ENCODE data around the gene HOXB8.

The HOXB8 gene

DNA sequence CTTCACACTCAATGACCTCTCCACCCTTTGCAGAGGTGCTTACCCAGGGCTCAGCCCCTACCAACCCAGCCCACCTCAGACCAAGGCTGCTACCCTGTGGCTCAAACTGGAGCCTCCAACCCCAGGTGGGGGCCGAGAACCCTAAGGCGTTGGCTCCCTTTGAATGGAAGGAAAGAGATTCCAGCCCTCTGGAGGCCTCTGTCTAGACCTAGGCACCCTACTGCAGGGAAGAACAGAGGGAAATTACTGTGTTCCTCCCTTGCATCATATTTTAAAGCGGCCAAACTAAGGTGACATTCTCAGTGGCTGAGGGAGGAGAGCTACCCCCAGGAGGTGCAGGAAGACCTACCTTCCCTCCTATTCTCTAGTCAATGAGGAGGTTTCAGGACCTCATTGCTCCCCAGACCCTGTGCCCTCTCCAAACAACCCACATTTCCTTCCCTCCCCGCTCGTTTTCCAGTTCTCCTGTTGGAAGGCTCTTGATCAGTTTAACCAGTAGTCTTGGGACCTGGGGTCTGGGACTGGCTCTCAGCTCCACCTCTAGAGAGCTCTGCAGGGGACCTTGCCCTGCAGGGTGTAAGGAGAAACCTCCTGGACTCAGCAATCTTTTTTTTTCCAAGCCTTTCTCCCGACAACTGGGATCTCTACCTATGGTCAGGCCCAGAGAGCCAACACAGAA lies 5.5 kb upstream of the HOXB8 start:
- Histone ChIP-seq H3K4me3 (ENCODE audit: severe bottlenecking) (no peak overlapping the region), H3K4me1 (ENCODE audit: insufficient read depth, poor library complexity, severe bottlenecking) (peaks cover 4% of the 10 kb centered on the region), H3K36me3 (ENCODE audit: low read depth) (no peaks in the 10 kb centered on the region), H3K27me3 (ENCODE audit: insufficient read depth, poor library complexity, severe bottlenecking) (peaks cover 78% of the 10 kb centered on the region), H3K9me3 (ENCODE audit: severe bottlenecking) (no peaks in the 10 kb centered on the region), H3K27ac (ENCODE audit: poor library complexity, severe bottlenecking) (no peak overlapping the region)
- ATAC-seq (ENCODE audit: low read depth) (no peak), DNase-seq (ENCODE audit: low spot score) (no peak)
- TF ChIP-seq, protein P1, sequence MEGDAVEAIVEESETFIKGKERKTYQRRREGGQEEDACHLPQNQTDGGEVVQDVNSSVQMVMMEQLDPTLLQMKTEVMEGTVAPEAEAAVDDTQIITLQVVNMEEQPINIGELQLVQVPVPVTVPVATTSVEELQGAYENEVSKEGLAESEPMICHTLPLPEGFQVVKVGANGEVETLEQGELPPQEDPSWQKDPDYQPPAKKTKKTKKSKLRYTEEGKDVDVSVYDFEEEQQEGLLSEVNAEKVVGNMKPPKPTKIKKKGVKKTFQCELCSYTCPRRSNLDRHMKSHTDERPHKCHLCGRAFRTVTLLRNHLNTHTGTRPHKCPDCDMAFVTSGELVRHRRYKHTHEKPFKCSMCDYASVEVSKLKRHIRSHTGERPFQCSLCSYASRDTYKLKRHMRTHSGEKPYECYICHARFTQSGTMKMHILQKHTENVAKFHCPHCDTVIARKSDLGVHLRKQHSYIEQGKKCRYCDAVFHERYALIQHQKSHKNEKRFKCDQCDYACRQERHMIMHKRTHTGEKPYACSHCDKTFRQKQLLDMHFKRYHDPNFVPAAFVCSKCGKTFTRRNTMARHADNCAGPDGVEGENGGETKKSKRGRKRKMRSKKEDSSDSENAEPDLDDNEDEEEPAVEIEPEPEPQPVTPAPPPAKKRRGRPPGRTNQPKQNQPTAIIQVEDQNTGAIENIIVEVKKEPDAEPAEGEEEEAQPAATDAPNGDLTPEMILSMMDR (IDR thresholded peaks at IDR 0.05; ENCODE audit: poor library complexity, severe bottlenecking) = no peak

DNA sequence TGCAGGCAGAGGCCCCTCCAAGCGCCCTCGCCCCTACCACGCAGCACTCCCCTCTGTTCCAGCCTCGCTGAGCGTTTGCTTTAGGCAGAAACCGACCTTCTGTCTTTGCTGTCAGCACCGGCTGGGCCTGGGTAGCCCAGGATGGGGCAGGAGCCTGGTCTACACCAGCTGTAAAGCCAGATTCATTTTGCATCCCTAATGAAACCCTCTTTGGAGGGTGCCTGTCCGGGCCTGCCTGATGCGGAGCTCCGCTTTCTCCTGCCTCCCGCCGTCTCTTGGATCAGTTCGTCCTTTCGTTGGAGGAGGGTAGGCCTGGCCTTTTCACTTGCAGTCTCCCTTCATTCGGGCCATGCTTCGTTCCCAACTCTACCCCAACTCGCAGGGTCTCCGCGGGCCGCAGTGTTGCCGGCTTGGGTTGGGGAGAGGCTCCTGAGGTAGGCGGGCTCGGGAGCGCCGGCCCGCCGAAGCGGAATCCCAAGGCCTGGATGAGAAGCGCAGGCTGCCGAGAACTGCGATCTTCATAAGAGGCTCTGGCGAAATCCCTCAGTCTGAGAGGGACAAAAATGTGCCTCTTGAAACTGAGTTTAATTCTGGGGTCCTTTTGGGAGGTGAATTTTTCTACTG lies 4.8 kb upstream of the HOXB8 start:
- H3K9me3 ChIP-seq (ENCODE audit: severe bottlenecking) = no peaks in the 10 kb centered on the region
- TF ChIP-seq, protein P1 (IDR thresholded peaks at IDR 0.05; ENCODE audit: poor library complexity, severe bottlenecking) = no peak
- peaks cover 4% of the 10 kb centered on the region for H3K4me1 ChIP-seq (ENCODE audit: insufficient read depth, poor library complexity, severe bottlenecking)
- H3K27me3 ChIP-seq (ENCODE audit: insufficient read depth, poor library complexity, severe bottlenecking) = peaks cover 80% of the 10 kb centered on the region
- DNase-seq (ENCODE audit: low spot score) (no peak), ATAC-seq (ENCODE audit: low read depth) (no peak)
- no peak overlapping the region for H3K4me3 ChIP-seq (ENCODE audit: severe bottlenecking)
- H3K36me3 ChIP-seq (ENCODE audit: low read depth) = no peaks in the 10 kb centered on the region
- H3K27ac ChIP-seq (ENCODE audit: poor library complexity, severe bottlenecking) = no peak overlapping the region

DNA sequence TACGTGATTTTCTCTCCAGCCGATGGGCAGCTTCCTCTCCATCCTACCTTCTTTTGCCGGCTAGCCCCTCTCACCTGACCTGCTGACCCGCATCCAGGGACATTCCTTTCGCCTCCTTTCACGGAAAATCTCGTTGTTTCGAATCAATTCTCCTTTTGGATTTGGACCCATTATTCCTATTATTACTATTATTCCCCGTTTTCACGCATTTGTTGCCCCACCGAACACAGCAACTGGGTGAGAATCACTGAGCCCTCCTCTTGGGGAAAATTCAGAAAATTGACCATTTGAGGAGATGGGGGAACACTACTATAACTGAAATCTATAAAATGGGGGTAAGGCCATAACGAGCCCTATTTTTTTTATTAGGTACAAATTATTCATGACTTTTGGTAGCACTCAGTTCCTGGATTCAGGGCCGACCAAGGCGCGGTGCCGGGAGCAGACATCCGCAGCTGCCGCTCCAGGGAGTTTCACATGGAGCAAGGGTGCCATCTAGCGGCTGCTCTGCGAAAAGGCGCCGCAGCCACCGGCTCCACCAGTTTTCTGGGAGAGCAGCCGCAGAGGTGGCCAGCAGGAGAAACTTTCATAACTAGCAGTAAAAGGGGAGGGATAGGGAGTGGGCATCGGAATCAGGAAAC lies 3.3 kb upstream of the HOXB8 start:
- no peaks in the 10 kb centered on the region for H3K9me3 ChIP-seq (ENCODE audit: severe bottlenecking)
- peaks cover 79% of the 10 kb centered on the region for H3K27me3 ChIP-seq (ENCODE audit: insufficient read depth, poor library complexity, severe bottlenecking)
- H3K36me3 ChIP-seq (ENCODE audit: low read depth) = no peaks in the 10 kb centered on the region
- H3K27ac ChIP-seq (ENCODE audit: poor library complexity, severe bottlenecking) = no peak overlapping the region
- TF ChIP-seq, protein P1 (IDR thresholded peaks at IDR 0.05; ENCODE audit: poor library complexity, severe bottlenecking) = peak; percentile 95
- ATAC-seq (ENCODE audit: low read depth) = peak; percentile 73
- H3K4me3 ChIP-seq (ENCODE audit: severe bottlenecking) = peak overlapping the region; percentile 15
- DNase-seq (ENCODE audit: low spot score) = no peak
- peaks cover 4% of the 10 kb centered on the region for H3K4me1 ChIP-seq (ENCODE audit: insufficient read depth, poor library complexity, severe bottlenecking)

DNA sequence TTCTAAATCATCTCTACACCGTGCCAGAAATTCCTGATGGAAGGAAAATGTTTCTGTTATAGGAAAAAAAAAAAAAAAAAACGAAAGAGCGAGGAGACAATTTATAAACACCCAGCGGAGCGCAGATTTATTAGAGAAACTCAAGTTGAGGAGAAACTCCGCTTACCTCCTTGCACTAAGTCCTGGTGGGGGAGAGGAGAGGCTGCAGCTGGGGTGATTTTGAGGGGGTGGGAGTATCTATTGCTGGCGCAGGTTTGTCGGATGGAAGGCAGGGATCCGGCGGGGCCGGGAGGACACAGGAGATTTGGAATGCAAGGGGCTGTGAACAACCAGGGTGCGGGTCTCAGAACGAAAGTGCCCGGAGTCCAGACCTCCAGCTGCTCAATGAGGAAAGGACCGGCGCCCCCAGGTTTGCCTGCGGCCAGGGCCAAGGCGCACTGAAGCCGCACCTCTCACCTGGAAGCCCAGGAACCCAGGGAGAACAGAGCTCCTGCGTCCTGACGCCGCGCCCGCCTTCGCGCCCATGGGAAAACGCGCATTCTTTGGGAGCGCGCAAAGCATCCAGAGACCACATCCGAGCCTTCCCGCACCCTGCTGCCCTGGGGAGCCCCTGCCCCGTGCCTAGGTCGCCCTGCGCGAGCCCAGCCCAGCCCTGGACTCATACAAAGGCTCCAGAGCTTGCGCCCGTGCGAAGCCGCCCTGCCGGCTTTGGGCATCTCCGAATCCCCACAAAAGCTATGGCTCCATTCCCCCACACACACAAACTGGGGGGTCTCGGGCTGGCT lies 2.6 kb upstream of the HOXB8 start:
- H3K36me3 ChIP-seq (ENCODE audit: low read depth) = no peaks in the 10 kb centered on the region
- H3K4me3 ChIP-seq (ENCODE audit: severe bottlenecking) = no peak overlapping the region
- peak; percentile 50 for DNase-seq (ENCODE audit: low spot score)
- no peak for ATAC-seq (ENCODE audit: low read depth)
- H3K9me3 ChIP-seq (ENCODE audit: severe bottlenecking) = no peaks in the 10 kb centered on the region
- TF ChIP-seq, protein P1 (IDR thresholded peaks at IDR 0.05; ENCODE audit: poor library complexity, severe bottlenecking) = no peak
- H3K4me1 ChIP-seq (ENCODE audit: insufficient read depth, poor library complexity, severe bottlenecking) = peaks cover 4% of the 10 kb centered on the region
- peaks cover 76% of the 10 kb centered on the region for H3K27me3 ChIP-seq (ENCODE audit: insufficient read depth, poor library complexity, severe bottlenecking)
- H3K27ac ChIP-seq (ENCODE audit: poor library complexity, severe bottlenecking) = no peak overlapping the region

Data from RWPE2 (cell line).